ENCODE data around the gene GSC2.

DNA sequence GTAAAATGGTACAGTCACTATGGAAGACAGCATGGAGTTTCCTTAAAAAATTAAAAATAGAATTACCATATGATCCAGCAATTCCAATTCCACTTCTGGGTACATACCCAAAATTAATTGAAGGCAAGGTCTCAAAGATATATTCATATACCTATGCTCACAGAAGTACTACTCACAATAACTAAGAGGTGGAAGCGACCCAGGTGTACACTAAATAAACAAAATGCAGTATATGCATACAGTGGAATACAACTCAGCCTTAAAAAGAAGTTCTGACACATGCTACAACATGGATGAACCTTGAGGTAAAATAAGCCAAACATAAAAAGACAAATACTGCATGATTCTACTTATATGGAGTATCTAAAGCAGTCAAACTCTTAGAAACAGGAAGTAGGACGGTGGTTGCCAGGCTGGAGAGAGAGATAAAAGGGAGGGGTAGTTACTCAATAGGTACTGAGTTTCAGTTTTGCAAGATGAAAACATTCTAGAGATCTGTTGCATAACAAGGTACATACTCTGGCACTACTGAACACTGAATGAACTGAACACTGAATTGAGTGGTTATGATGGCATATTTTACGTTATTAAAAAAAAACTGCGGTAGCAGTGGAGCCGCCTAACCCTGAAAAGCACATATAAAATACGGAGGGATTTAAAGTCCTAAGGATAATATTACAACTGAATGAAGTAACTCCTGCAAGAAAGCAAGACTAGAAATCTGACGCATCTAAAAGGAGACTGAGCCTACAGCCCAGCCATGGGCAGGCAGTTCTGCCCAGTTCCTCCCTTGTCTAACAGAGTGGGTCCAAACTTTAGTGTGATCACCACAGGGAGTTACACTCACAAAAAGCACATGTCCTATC is 40.7 kb downstream of the GSC2 start:
- TF ChIP-seq, protein P1, sequence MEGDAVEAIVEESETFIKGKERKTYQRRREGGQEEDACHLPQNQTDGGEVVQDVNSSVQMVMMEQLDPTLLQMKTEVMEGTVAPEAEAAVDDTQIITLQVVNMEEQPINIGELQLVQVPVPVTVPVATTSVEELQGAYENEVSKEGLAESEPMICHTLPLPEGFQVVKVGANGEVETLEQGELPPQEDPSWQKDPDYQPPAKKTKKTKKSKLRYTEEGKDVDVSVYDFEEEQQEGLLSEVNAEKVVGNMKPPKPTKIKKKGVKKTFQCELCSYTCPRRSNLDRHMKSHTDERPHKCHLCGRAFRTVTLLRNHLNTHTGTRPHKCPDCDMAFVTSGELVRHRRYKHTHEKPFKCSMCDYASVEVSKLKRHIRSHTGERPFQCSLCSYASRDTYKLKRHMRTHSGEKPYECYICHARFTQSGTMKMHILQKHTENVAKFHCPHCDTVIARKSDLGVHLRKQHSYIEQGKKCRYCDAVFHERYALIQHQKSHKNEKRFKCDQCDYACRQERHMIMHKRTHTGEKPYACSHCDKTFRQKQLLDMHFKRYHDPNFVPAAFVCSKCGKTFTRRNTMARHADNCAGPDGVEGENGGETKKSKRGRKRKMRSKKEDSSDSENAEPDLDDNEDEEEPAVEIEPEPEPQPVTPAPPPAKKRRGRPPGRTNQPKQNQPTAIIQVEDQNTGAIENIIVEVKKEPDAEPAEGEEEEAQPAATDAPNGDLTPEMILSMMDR (IDR thresholded peaks at IDR 0.05), result no peak
- no peak for TF ChIP-seq POLR2A (IDR thresholded peaks at IDR 0.05)

Measured in adrenal gland (tissue), 5 donors.